H9 (cell line): Measurements from ENCODE around the gene RNF149. TPM values are rescaled to one million over a fixed set of nuclear protein-coding genes. Genes with fewer than 3 reads are reported as not detected.
A peak's percentile ranks its signal among the peaks of the same experiment; 100 is the strongest.

Experiments
- DNase-seq: peaks from one replicate; pipeline ENCODE4 v3.0.0-alpha.2; 2017
- H2AFZ ChIP-seq: one replicate; pipeline ENCODE4 v1.6.1; 2013; ENCODE audit warnings: mild to moderate bottlenecking, low read length, control low read depth, moderate library complexity
- H2AK5ac ChIP-seq: 2 replicates; pipeline ENCODE4 v1.6.1; 2013; ENCODE audit warnings: low read length, control low read depth, mixed read lengths; ENCODE audit not compliant: insufficient read length
- H2BK120ac ChIP-seq: one replicate; pipeline ENCODE4 v1.6.1; 2013; ENCODE audit warnings: low read depth, mild to moderate bottlenecking, low read length, control low read depth, inconsistent platforms; ENCODE audit not compliant: poor library complexity, severe bottlenecking
- H2BK12ac ChIP-seq: 2 replicates; pipeline ENCODE4 v1.6.1; 2013; ENCODE audit warnings: low read length, control low read depth, mixed read lengths, low read depth; ENCODE audit not compliant: insufficient read length
- H2BK15ac ChIP-seq: 2 replicates; pipeline ENCODE4 v1.6.1; 2013; ENCODE audit warnings: low read depth, low read length, control low read depth
- H2BK20ac ChIP-seq: one replicate; pipeline ENCODE4 v1.6.1; 2013; ENCODE audit warnings: low read depth, mild to moderate bottlenecking, low read length, control low read depth, inconsistent platforms; ENCODE audit not compliant: poor library complexity, severe bottlenecking
- H2BK5ac ChIP-seq: 2 replicates; pipeline ENCODE4 v1.6.1; 2013; ENCODE audit warnings: low read length, control low read depth, mixed read lengths; ENCODE audit not compliant: insufficient read length
- H3K14ac ChIP-seq: 2 replicates; pipeline ENCODE4 v1.6.1; 2013; ENCODE audit warnings: low read length, control low read depth; ENCODE audit not compliant: insufficient read depth
- H3K18ac ChIP-seq: 2 replicates; pipeline ENCODE4 v1.6.1; 2013; ENCODE audit warnings: low read depth, mild to moderate bottlenecking, mixed read lengths, low read length, control low read depth; ENCODE audit not compliant: insufficient read length
- H3K23ac ChIP-seq: 2 replicates; pipeline ENCODE4 v1.6.1; 2013; ENCODE audit warnings: low read length, control low read depth, mixed read lengths, low read depth; ENCODE audit not compliant: insufficient read length
- H3K23me2 ChIP-seq: 2 replicates; pipeline ENCODE4 v1.6.1; 2013; ENCODE audit warnings: low read depth, mild to moderate bottlenecking, mixed read lengths, low read length, control low read depth; ENCODE audit not compliant: insufficient read length, poor library complexity, severe bottlenecking
- H3K27ac ChIP-seq: 2 replicates; pipeline ENCODE4 v1.5.1; 2013; ENCODE audit warnings: low read length, control low read depth, mixed read lengths, low read depth; ENCODE audit not compliant: insufficient read length
- H3K27me3 ChIP-seq: 2 replicates; pipeline ENCODE4 v1.6.1; 2013; ENCODE audit warnings: low read length, control low read depth, inconsistent platforms; ENCODE audit not compliant: insufficient read depth
- H3K4ac ChIP-seq: 2 replicates; pipeline ENCODE4 v1.6.1; 2013; ENCODE audit warnings: low read depth, mild to moderate bottlenecking, control low read depth, inconsistent platforms, low read length, moderate library complexity
- H3K4me1 ChIP-seq: 2 replicates; pipeline ENCODE4 v1.6.1; 2013; ENCODE audit warnings: low read length, control low read depth, inconsistent platforms; ENCODE audit not compliant: insufficient read depth
- H3K4me2 ChIP-seq: 2 replicates; pipeline ENCODE4 v1.6.1; 2013; ENCODE audit warnings: low read length, control low read depth, mixed read lengths; ENCODE audit not compliant: insufficient read length, insufficient read depth
- H3K56ac ChIP-seq: 2 replicates; pipeline ENCODE4 v1.6.1; 2013; ENCODE audit warnings: low read depth, mild to moderate bottlenecking, mixed read lengths, low read length, control low read depth; ENCODE audit not compliant: insufficient read length
- H3K79me1 ChIP-seq: 2 replicates; pipeline ENCODE4 v1.6.1; 2013; ENCODE audit warnings: low read depth, mild to moderate bottlenecking, moderate library complexity, low read length, control low read depth, inconsistent platforms; ENCODE audit not compliant: insufficient read depth, poor library complexity, severe bottlenecking
- H3K79me2 ChIP-seq: 2 replicates; pipeline ENCODE4 v1.6.1; 2013; ENCODE audit warnings: low read length, control low read depth, inconsistent platforms; ENCODE audit not compliant: insufficient read depth
- H3K9ac ChIP-seq: 2 replicates; pipeline ENCODE4 v1.6.1; 2013; ENCODE audit warnings: low read length, control low read depth, mixed read lengths; ENCODE audit not compliant: insufficient read length; ENCODE audit errors: extremely low read depth
- H3K9me3 ChIP-seq: one replicate; pipeline ENCODE4 v1.6.1; 2013; ENCODE audit warnings: low read depth, low read length, inconsistent platforms; ENCODE audit not compliant: control insufficient read depth
- H3T11ph ChIP-seq: one replicate; pipeline ENCODE4 v1.6.1; 2013; ENCODE audit warnings: mild to moderate bottlenecking, low read length, control low read depth, inconsistent platforms
- H4K20me1 ChIP-seq: one replicate; pipeline ENCODE4 v1.6.1; 2013; ENCODE audit not compliant: control insufficient read depth, insufficient read length, insufficient read depth
- H4K5ac ChIP-seq: 2 replicates; pipeline ENCODE4 v1.6.1; 2013; ENCODE audit warnings: low read depth, mild to moderate bottlenecking, mixed read lengths, low read length, control low read depth; ENCODE audit not compliant: insufficient read length
- H4K8ac ChIP-seq: replicated peaks from 2 replicates; pipeline ENCODE4 v1.6.1; 2013; ENCODE audit warnings: low read length, control low read depth, mixed read lengths, low read depth; ENCODE audit not compliant: insufficient read length
- H4K91ac ChIP-seq: 2 replicates; pipeline ENCODE4 v1.6.1; 2013; ENCODE audit warnings: low read depth, mild to moderate bottlenecking, moderate library complexity, mixed read lengths, low read length, control low read depth; ENCODE audit not compliant: insufficient read length
- H3K27ac Mint-ChIP-seq, 3 experiments: 2 replicates in 2 of 3; 3 replicates in 1 of 3; pipeline ENCODE4 v1.8.0; 2020 to 2021; ENCODE audit warnings: mixed read lengths in 3 of 3, mild to moderate bottlenecking in 1 of 3, moderate library complexity in 1 of 3
- H3K27me3 Mint-ChIP-seq: 2 replicates; pipeline ENCODE4 v1.8.0; 2021; ENCODE audit warnings: low read depth, mild to moderate bottlenecking, moderate library complexity, mixed read lengths
- H3K36me3 Mint-ChIP-seq, 3 experiments: 2 replicates in 2 of 3; 3 replicates in 1 of 3; pipeline ENCODE4 v1.8.0; 2020 to 2021; ENCODE audit warnings: low read depth in 3 of 3, mixed read lengths in 3 of 3; ENCODE audit not compliant: insufficient read depth in 1 of 3
- H3K4me1 Mint-ChIP-seq, 2 experiments: 2 replicates each; pipeline ENCODE4 v1.8.0; 2020; ENCODE audit warnings: mixed read lengths in 2 of 2
- H3K4me3 Mint-ChIP-seq, 2 experiments: 2 replicates in 1 of 2; 3 replicates in 1 of 2; pipeline ENCODE4 v1.8.0; 2020 to 2021; ENCODE audit warnings: mild to moderate bottlenecking in 2 of 2, mixed read lengths in 2 of 2, moderate library complexity in 1 of 2
- H3K9me3 Mint-ChIP-seq, 2 experiments: 2 replicates in 1 of 2; 3 replicates in 1 of 2; pipeline ENCODE4 v1.8.0; 2020; ENCODE audit warnings: mild to moderate bottlenecking in 2 of 2, mixed read lengths in 2 of 2, moderate library complexity in 1 of 2
- WGBS: extraction: QIAGEN DNeasy Blood & Tissue Kit; methylation state at CpG from one replicate; pipeline ENCODE4 v1.1.7; 2013; ENCODE audit warnings: missing lambda C conversion rate, low lambda C conversion rate, mixed read lengths; ENCODE audit not compliant: insufficient read length; ENCODE audit errors: extremely low coverage; 5-methylcytosine and 5-hydroxymethylcytosine counted together
- total RNA-seq: library from RNA; stranded (reverse); gene quantifications from 2 replicates; pipeline ENCODE4 v1.2.1, GENCODE V29; 2021
- TF ChIP-seq, protein P1 (sequence below): fragments of 200-600 bp; sonication (generic); conservative IDR thresholded peaks from 3 replicates; pipeline ENCODE4 v1.8.0; 2021; ENCODE audit warnings: antibody characterized with exemption, mild to moderate bottlenecking

Gene RNF149
- total RNA-seq, 1 experiment from 2014 or later, result 18.0 TPM

DNA sequence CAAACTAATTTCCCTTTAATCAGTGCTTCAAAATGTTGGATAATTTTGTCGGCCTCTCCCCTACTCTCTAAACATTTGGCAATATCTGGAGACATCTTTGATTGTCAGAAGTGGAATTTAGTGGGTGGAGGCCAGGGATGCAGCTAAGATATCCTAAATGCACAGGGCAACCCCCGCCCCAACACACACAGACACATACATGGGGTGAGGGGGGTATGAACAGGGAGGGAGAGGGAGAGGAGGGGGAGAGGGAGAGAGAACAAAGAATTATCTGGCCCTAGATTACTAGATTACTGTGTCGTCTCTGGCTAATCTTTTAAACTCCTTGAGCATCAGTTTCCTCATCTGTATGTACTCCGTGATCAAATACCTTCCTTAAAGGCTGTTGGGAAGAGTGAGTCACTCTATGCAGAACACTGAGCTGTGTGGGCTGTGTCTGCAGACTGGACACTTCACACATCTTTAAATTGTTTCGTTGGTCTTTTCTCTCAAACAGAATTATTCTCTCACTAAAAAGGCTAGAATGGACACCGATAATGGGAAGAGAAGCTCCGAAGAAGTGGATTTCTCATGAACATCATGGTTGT lies 2.9 kb downstream of the RNF149 start:
- Histone ChIP-seq H3K9me3 (no peaks in the 10 kb centered on the region), H2BK15ac (no peak overlapping the region), H3K27ac (no peak overlapping the region), H3K27me3 (no peaks in the 10 kb centered on the region; the same call in 1 of the 2 replicates), H2BK12ac (no peak overlapping the region), H3K18ac (no peak overlapping the region), H3K56ac (no peak overlapping the region), H4K91ac (no peak overlapping the region), H4K20me1 (no peaks in the 10 kb centered on the region), H2BK5ac (no peak overlapping the region), H3K9ac (no peak overlapping the region), H3K14ac (no peak overlapping the region), H4K5ac (no peak overlapping the region), H3K23me2 (peaks cover 17% of the 10 kb centered on the region), H3K79me2 (peaks cover 26% of the 10 kb centered on the region), H3K23ac (no peak overlapping the region), H2AK5ac (no peak overlapping the region), H4K8ac (no peak overlapping the region), H2AFZ (no peak overlapping the region), H3K4ac (no peak overlapping the region), H2BK20ac (no peak overlapping the region), H3T11ph (no peak overlapping the region), H3K4me1 (peaks cover 7% of the 10 kb centered on the region; the same call in 1 of the 2 replicates), H3K4me2 (no peak overlapping the region), H3K79me1 (peaks cover 11% of the 10 kb centered on the region), H2BK120ac (no peak overlapping the region)
- peaks cover 29 to 33% of the 10 kb centered on the region in 2 experiments for H3K4me1 Mint-ChIP-seq
- peak overlapping the region in 1 of 2 experiments; percentile 12; a peak in 2 of 5 replicates for H3K4me3 Mint-ChIP-seq
- H3K27ac Mint-ChIP-seq, result peak overlapping the region in 1 of 3 experiments; percentile 67; a peak in 1 of 7 replicates
- DNase-seq, result no peak
- no CpG with 5 or more reads among the region's 7 CpGs for WGBS
- peaks cover 7% of the 10 kb centered on the region; the same call in 1 of the 2 replicates for H3K27me3 Mint-ChIP-seq
- no peaks in the 10 kb centered on the region for H3K9me3 Mint-ChIP-seq
- TF ChIP-seq, protein P1, sequence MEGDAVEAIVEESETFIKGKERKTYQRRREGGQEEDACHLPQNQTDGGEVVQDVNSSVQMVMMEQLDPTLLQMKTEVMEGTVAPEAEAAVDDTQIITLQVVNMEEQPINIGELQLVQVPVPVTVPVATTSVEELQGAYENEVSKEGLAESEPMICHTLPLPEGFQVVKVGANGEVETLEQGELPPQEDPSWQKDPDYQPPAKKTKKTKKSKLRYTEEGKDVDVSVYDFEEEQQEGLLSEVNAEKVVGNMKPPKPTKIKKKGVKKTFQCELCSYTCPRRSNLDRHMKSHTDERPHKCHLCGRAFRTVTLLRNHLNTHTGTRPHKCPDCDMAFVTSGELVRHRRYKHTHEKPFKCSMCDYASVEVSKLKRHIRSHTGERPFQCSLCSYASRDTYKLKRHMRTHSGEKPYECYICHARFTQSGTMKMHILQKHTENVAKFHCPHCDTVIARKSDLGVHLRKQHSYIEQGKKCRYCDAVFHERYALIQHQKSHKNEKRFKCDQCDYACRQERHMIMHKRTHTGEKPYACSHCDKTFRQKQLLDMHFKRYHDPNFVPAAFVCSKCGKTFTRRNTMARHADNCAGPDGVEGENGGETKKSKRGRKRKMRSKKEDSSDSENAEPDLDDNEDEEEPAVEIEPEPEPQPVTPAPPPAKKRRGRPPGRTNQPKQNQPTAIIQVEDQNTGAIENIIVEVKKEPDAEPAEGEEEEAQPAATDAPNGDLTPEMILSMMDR, result no peak
- peaks cover 3 to 9% (median 9%) of the 10 kb centered on the region in 3 experiments; a peak in 6 of 7 replicates for H3K36me3 Mint-ChIP-seq
